HepG2 (cell line): Measurements from ENCODE around the gene GMPR. TPM values are rescaled to one million over a fixed set of nuclear protein-coding genes. Genes with fewer than 3 reads are reported as not detected.
A peak's percentile ranks its signal among the peaks of the same experiment; 100 is the strongest.

Experiments
- CBX2 ChIP-seq, 2 experiments: fragments of 200-600 bp in 1 of 2; sonication (generic); formaldehyde crosslinking in 1 of 2; IDR thresholded peaks; 2 replicates each; pipeline versions ENCODE4 v1.7.0 to v1.8.1; 2018 to 2022; ENCODE audit warnings: low read depth in 2 of 2, low read length in 1 of 2, mild to moderate bottlenecking in 1 of 2, missing genetic modification reagents in 1 of 2
- FLYWCH1 ChIP-seq: sonication (generic); formaldehyde crosslinking; IDR thresholded peaks from 2 replicates; pipeline ENCODE4 v1.8.1; 2023; ENCODE audit warnings: mild to moderate bottlenecking, missing genetic modification reagents
- IKZF4 ChIP-seq: sonication (generic); formaldehyde crosslinking; IDR thresholded peaks from 2 replicates; pipeline ENCODE4 v1.5.1; 2020; ENCODE audit warnings: borderline replicate concordance, mild to moderate bottlenecking, low read depth, missing genetic modification reagents; ENCODE audit errors: not compliant biosample characterization
- JDP2 ChIP-seq: sonication (generic); formaldehyde crosslinking; IDR thresholded peaks from 2 replicates; pipeline ENCODE4 v1.8.1; 2022; ENCODE audit warnings: missing genetic modification reagents, borderline replicate concordance
- MXD4 ChIP-seq: IDR thresholded peaks from 2 replicates; pipeline ENCODE4 v1.6.1; 2016; ENCODE audit warnings: mild to moderate bottlenecking, missing biosample characterization, missing genetic modification reagents
- RBM39 ChIP-seq: fragments of 200-400 bp; formaldehyde crosslinking; IDR thresholded peaks from one replicate; pipeline ENCODE4 v1.6.1; 2018; ENCODE audit warnings: antibody characterized with exemption, mild to moderate bottlenecking, low read depth, low read length; ENCODE audit not compliant: poor library complexity, severe bottlenecking
- SOX6 ChIP-seq, 2 experiments: fragments of 450-650 bp in 1 of 2; sonication (generic) in 1 of 2; formaldehyde crosslinking in 1 of 2; IDR thresholded peaks; 2 replicates each; pipeline versions ENCODE4 v1.4.0 to v1.6.1; 2017 to 2020; ENCODE audit warnings: antibody characterized with exemption in 1 of 2, mild to moderate bottlenecking in 1 of 2, missing genetic modification reagents in 1 of 2
- TCF7L2 ChIP-seq: IDR thresholded peaks from 2 replicates; pipeline ENCODE4 v1.6.1; 2011; ENCODE audit warnings: mild to moderate bottlenecking, low read depth, low read length, moderate library complexity
- UBTF ChIP-seq: sonication (generic); formaldehyde crosslinking; IDR thresholded peaks from 2 replicates; pipeline ENCODE4 v1.4.0; 2020; ENCODE audit warnings: mild to moderate bottlenecking, missing genetic modification reagents
- ZNF460 ChIP-seq: sonication (generic); formaldehyde crosslinking; IDR thresholded peaks from 2 replicates; pipeline ENCODE4 v1.5.1; 2020; ENCODE audit warnings: missing genetic modification reagents, mild to moderate bottlenecking, borderline replicate concordance
- ZNF572 ChIP-seq: sonication (generic); formaldehyde crosslinking; IDR thresholded peaks from 2 replicates; pipeline ENCODE4 v1.5.1; 2020; ENCODE audit warnings: mild to moderate bottlenecking, missing genetic modification reagents
- ZNF616 ChIP-seq: sonication (generic); formaldehyde crosslinking; IDR thresholded peaks from 2 replicates; pipeline ENCODE4 v1.5.0; 2020; ENCODE audit warnings: low read depth, mild to moderate bottlenecking, missing genetic modification reagents
- polyA plus RNA-seq, 8 experiments: library from polyadenylated mRNA; depleted of rRNA in 3 of 8; stranded (reverse) in 7 of 8; unstranded in 1 of 8; fragments of >200 nt; fragmentation: Illumina TruSeq in 4 of 8; extraction: Trizol in 4 of 8; gene quantifications; 2 replicates each; pipeline versions ENCODE4 v1.2.1 to v1.2.3, GENCODE V29; 2011 to 2016; ENCODE audit warnings: low read depth in 4 of 8, missing spikeins in 1 of 8, mixed read lengths in 1 of 8; ENCODE audit not compliant: insufficient read depth in 1 of 8
- total RNA-seq, 5 experiments: library from RNA; depleted of rRNA; stranded (reverse); fragments of >200 nt; fragmentation: Illumina TruSeq; extraction: Trizol; gene quantifications; 2 replicates each; pipeline ENCODE4 v1.2.3, GENCODE V29; 2016; ENCODE audit warnings: low read depth in 1 of 5
- TF ChIP-seq, protein P1 (sequence below): sonication (generic); formaldehyde crosslinking; IDR thresholded peaks from 2 replicates; pipeline ENCODE4 v1.5.1; 2020; ENCODE audit warnings: mild to moderate bottlenecking, moderate library complexity, missing genetic modification reagents
- TF ChIP-seq, protein P2 (sequence below): sonication (generic); formaldehyde crosslinking; IDR thresholded peaks from 2 replicates; pipeline ENCODE4 v1.8.0; 2022; ENCODE audit warnings: mild to moderate bottlenecking, missing genetic modification reagents

GMPR gene
- total and polyA plus RNA-seq, 2 of the 13 experiments (the other 11 are each of a cell fraction or from before 2014, with no cell fraction given): not detected

GRCh38 chr6:16324184-16324583, 85.8 kb downstream of the GMPR start (continued):
- TF ChIP-seq SOX6 (IDR thresholded peaks at IDR 0.05): no peak
- no peak for TF ChIP-seq SOX6 (CRISPR knock-in tag; IDR thresholded peaks at IDR 0.05)
- TF ChIP-seq, protein P1, sequence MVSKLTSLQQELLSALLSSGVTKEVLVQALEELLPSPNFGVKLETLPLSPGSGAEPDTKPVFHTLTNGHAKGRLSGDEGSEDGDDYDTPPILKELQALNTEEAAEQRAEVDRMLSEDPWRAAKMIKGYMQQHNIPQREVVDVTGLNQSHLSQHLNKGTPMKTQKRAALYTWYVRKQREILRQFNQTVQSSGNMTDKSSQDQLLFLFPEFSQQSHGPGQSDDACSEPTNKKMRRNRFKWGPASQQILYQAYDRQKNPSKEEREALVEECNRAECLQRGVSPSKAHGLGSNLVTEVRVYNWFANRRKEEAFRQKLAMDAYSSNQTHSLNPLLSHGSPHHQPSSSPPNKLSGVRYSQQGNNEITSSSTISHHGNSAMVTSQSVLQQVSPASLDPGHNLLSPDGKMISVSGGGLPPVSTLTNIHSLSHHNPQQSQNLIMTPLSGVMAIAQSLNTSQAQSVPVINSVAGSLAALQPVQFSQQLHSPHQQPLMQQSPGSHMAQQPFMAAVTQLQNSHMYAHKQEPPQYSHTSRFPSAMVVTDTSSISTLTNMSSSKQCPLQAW: no peak
- TF ChIP-seq ZNF616 (CRISPR knock-in tag): no peak
- TF ChIP-seq ZNF572 (CRISPR knock-in tag): no peak
- peak; percentile 85 for TF ChIP-seq ZNF460 (CRISPR knock-in tag)
- TF ChIP-seq JDP2 (CRISPR knock-in tag): no peak
- TF ChIP-seq IKZF4: no peak
- TF ChIP-seq UBTF (CRISPR knock-in tag): no peak
- TF ChIP-seq MXD4 (CRISPR knock-in tag): no peak
- no peak for TF ChIP-seq FLYWCH1
- no peak for TF ChIP-seq CBX2 (IDR thresholded peaks at IDR 0.05; ENCODE audit: low read depth, low read length)
- TF ChIP-seq CBX2 (CRISPR knock-in tag; IDR thresholded peaks at IDR 0.05; ENCODE audit: low read depth): no peak
- TF ChIP-seq, protein P2, sequence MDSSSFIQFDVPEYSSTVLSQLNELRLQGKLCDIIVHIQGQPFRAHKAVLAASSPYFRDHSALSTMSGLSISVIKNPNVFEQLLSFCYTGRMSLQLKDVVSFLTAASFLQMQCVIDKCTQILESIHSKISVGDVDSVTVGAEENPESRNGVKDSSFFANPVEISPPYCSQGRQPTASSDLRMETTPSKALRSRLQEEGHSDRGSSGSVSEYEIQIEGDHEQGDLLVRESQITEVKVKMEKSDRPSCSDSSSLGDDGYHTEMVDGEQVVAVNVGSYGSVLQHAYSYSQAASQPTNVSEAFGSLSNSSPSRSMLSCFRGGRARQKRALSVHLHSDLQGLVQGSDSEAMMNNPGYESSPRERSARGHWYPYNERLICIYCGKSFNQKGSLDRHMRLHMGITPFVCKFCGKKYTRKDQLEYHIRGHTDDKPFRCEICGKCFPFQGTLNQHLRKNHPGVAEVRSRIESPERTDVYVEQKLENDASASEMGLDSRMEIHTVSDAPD (CRISPR knock-in tag): no peak
- TF ChIP-seq TCF7L2: no peak
- TF ChIP-seq RBM39: no peak
